ENCODE measurements around the gene OR5K1. TPM values are rescaled to one million over a fixed set of nuclear protein-coding genes. Genes with fewer than 3 reads are reported as not detected.

The OR5K1 gene
- polyA plus RNA-seq (2011; rRNA removed) = not detected in 2 replicates
- not detected in 2 replicates for polyA plus RNA-seq (2012; cell fraction: cytosol; rRNA removed)
- not detected in 2 replicates for polyA plus RNA-seq (2012; cell fraction: nucleus; rRNA removed)
- not detected in 3 replicates for polyA plus RNA-seq (2017; fragmentation: RNase III; extraction: RNeasy Plus Mini Kit Qiagen cat#74134 plus additional on column Dnase treatment)
- polyA minus RNA-seq (2011; rRNA and poly(A)+ RNA removed) = not detected in 2 replicates

DNA sequence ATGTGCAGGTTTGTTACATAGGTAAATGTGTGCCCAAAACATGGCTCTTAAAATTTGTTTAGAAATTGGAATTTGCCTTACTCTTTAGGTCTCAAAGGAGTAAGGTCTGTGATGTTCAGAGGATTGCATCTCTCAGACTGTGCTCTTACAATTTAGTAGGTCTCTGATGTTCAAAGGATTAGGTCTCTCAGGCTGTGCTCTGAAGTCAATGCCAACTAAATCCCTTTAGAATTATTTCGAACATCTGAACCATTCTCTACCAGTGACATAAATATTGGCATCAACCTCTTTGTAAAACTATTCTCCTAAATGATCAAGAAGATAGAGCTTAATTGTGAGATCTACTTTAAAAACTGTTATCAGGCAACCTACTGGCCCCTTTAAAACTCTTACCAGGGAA is at the start of gene OR5K1:
Gene OR5K1 (plus strand): TSS at position 301 of the 400 bp plus-strand sequence. CDS start 6,376 bp downstream, outside the sequence.
- FAIRE-seq = no peak
- TF ChIP-seq HOXB13 (CRISPR knock-in tag; IDR thresholded peaks at IDR 0.05; ENCODE audit: low read depth) (no peak), CHD4 (IDR thresholded peaks at IDR 0.05; ENCODE audit: borderline replicate concordance) (no peak), MAFK (IDR thresholded peaks at IDR 0.05; ENCODE audit: partially characterized antibody) (no peak)
- TF ChIP-seq, protein P1, sequence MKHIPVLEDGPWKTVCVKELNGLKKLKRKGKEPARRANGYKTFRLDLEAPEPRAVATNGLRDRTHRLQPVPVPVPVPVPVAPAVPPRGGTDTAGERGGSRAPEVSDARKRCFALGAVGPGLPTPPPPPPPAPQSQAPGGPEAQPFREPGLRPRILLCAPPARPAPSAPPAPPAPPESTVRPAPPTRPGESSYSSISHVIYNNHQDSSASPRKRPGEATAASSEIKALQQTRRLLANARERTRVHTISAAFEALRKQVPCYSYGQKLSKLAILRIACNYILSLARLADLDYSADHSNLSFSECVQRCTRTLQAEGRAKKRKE (CRISPR knock-in tag; IDR thresholded peaks at IDR 0.05; ENCODE audit: low read depth) = no peak
- WGBS (ENCODE audit: missing lambda C conversion rate) = 3% methylated on average over 1 of the region's 1 CpG

DNA sequence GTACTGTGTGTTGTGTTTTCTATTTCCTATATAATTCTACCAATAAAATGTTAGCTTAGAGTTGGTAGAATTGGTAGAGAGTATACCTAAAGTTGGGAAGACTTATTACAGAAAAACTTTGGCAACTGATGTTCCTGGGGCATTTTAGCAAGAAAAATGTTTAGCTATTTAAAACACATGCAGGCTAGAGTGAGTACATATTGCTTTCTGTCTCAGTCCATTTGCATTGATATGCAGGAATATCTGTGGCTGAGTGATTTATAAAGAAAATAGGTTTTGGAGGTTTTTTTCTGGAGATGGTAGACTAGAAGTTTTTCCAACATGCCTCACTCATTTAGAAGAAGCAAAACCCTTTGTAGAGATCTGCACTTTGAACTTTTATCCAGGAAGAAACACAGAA is 30.4 kb upstream of the OR5K1 start:
- CTCF ChIA-PET = no interaction called here
- no peak for ATAC-seq

More for the DNA sequence above, at the start of gene OR5K1:
- POLR2A ChIA-PET = no interaction called here
- H3K4me2 ChIP-seq = no peak within 1 kb of the TSS
- no peak for DNase-seq (ENCODE audit: low read depth in 1 of 2, low spot score in 1 of 2)
- no peak for ATAC-seq
- no peaks in the 10 kb centered on the region for H3K9me3 ChIP-seq
- H3K4me1 ChIP-seq = no peaks in the 10 kb centered on the region
- no peak within 1 kb of the TSS for H3K4me3 ChIP-seq
- H3K27ac ChIP-seq = no peak within 1 kb of the TSS
- CTCF ChIA-PET = no interaction called here

DNA sequence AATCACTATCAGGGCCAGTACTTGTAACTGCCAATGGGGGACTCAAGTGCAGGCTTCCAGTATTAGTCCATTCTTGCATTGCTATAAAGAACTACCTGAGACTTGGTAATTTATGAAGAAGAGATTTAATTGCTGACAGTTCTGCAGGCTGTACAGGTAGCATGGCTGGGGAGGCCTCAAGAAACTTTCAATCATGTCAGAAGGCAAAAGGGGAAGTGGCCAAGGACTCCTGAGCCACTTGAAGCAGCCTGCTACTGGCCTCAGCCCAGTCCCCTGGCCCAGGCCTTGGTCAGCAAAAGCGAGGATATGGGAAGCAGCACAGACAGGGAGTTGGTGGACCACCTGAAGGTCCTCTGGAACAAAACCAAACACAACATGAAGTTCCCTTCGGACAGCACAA is 29.2 kb upstream of the OR5K1 start:
- FAIRE-seq (no peak), DNase-seq (ENCODE audit: low read depth in 1 of 2, low spot score in 1 of 2) (no peak), ATAC-seq (no peak)
- ChIA-PET CTCF (no interaction called here), POLR2A (no interaction called here)
- 4% methylated on average over 2 of the region's 2 CpGs for WGBS (ENCODE audit: missing lambda C conversion rate)
- Histone ChIP-seq H3K9me3 (0 out of 3 replicates have a peak, but pooled peaks cover 2% of the 10 kb centered on the region), H3K4me2 (no peak overlapping the region), H3K4me3 (no peak overlapping the region), H3K4me1 (no peaks in the 10 kb centered on the region), H3K27ac (no peak overlapping the region)
- TF ChIP-seq RAD21 (conservative IDR thresholded peaks at IDR 0.05 in 1 of 2, IDR thresholded peaks at IDR 0.05 in 1 of 2) = no peak
- no peak for TF ChIP-seq RARB (CRISPR knock-in tag; IDR thresholded peaks at IDR 0.05)
- no peak for TF ChIP-seq EHMT2 (IDR thresholded peaks at IDR 0.05; ENCODE audit: low read depth)
- no peak for TF ChIP-seq RNF2 (IDR thresholded peaks at IDR 0.05; ENCODE audit: borderline replicate concordance, low read depth)
- no peak for TF ChIP-seq EP300 (IDR thresholded peaks at IDR 0.05)
- TF ChIP-seq MAZ (IDR thresholded peaks at IDR 0.05; ENCODE audit: borderline replicate concordance, low read depth, low read length) = no peak
- no peak for TF ChIP-seq ZC3H11A (IDR thresholded peaks at IDR 0.05)
- TF ChIP-seq, protein P2, sequence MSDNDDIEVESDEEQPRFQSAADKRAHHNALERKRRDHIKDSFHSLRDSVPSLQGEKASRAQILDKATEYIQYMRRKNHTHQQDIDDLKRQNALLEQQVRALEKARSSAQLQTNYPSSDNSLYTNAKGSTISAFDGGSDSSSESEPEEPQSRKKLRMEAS (IDR thresholded peaks at IDR 0.05) = no peak
- no peak for TF ChIP-seq MYC (IDR thresholded peaks at IDR 0.05; ENCODE audit: borderline replicate concordance, low read length)
- no peak for TF ChIP-seq NFE2L2 (conservative IDR thresholded peaks at IDR 0.05; ENCODE audit: low read length)
- TF ChIP-seq, protein P3, sequence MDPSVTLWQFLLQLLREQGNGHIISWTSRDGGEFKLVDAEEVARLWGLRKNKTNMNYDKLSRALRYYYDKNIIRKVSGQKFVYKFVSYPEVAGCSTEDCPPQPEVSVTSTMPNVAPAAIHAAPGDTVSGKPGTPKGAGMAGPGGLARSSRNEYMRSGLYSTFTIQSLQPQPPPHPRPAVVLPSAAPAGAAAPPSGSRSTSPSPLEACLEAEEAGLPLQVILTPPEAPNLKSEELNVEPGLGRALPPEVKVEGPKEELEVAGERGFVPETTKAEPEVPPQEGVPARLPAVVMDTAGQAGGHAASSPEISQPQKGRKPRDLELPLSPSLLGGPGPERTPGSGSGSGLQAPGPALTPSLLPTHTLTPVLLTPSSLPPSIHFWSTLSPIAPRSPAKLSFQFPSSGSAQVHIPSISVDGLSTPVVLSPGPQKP (IDR thresholded peaks at IDR 0.05; ENCODE audit: low read depth, low read length) = no peak
- no peak for TF ChIP-seq JUNB (IDR thresholded peaks at IDR 0.05)
- no peak for TF ChIP-seq KDM1A (IDR thresholded peaks at IDR 0.05; ENCODE audit: low read depth)
- TF ChIP-seq, protein P4, sequence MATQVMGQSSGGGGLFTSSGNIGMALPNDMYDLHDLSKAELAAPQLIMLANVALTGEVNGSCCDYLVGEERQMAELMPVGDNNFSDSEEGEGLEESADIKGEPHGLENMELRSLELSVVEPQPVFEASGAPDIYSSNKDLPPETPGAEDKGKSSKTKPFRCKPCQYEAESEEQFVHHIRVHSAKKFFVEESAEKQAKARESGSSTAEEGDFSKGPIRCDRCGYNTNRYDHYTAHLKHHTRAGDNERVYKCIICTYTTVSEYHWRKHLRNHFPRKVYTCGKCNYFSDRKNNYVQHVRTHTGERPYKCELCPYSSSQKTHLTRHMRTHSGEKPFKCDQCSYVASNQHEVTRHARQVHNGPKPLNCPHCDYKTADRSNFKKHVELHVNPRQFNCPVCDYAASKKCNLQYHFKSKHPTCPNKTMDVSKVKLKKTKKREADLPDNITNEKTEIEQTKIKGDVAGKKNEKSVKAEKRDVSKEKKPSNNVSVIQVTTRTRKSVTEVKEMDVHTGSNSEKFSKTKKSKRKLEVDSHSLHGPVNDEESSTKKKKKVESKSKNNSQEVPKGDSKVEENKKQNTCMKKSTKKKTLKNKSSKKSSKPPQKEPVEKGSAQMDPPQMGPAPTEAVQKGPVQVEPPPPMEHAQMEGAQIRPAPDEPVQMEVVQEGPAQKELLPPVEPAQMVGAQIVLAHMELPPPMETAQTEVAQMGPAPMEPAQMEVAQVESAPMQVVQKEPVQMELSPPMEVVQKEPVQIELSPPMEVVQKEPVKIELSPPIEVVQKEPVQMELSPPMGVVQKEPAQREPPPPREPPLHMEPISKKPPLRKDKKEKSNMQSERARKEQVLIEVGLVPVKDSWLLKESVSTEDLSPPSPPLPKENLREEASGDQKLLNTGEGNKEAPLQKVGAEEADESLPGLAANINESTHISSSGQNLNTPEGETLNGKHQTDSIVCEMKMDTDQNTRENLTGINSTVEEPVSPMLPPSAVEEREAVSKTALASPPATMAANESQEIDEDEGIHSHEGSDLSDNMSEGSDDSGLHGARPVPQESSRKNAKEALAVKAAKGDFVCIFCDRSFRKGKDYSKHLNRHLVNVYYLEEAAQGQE (IDR thresholded peaks at IDR 0.05) = no peak
- TF ChIP-seq, protein P5, sequence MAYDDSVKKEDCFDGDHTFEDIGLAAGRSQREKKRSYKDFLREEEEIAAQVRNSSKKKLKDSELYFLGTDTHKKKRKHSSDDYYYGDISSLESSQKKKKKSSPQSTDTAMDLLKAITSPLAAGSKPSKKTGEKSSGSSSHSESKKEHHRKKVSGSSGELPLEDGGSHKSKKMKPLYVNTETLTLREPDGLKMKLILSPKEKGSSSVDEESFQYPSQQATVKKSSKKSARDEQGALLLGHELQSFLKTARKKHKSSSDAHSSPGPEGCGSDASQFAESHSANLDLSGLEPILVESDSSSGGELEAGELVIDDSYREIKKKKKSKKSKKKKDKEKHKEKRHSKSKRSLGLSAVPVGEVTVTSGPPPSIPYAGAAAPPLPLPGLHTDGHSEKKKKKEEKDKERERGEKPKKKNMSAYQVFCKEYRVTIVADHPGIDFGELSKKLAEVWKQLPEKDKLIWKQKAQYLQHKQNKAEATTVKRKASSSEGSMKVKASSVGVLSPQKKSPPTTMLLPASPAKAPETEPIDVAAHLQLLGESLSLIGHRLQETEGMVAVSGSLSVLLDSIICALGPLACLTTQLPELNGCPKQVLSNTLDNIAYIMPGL (CRISPR knock-in tag; IDR thresholded peaks at IDR 0.05; ENCODE audit: borderline replicate concordance) = no peak
- TF ChIP-seq FOSL2 (IDR thresholded peaks at IDR 0.05) = no peak
- TF ChIP-seq FOSL2 (CRISPR knock-in tag; IDR thresholded peaks at IDR 0.05) = no peak
- no peak for TF ChIP-seq CBX8 (IDR thresholded peaks at IDR 0.05)
- no peak for TF ChIP-seq HDAC2 (IDR thresholded peaks at IDR 0.05)

More for the DNA sequence above, 30.4 kb upstream of the OR5K1 start:
- Histone ChIP-seq H3K4me2 (no peak overlapping the region), H3K9me3 (0 out of 3 replicates have a peak, but pooled peaks cover 2% of the 10 kb centered on the region), H3K27ac (no peak overlapping the region), H3K4me1 (no peaks in the 10 kb centered on the region), H3K4me3 (no peak overlapping the region)
- TF ChIP-seq RARB (CRISPR knock-in tag; IDR thresholded peaks at IDR 0.05) (no peak), EP300 (IDR thresholded peaks at IDR 0.05) (no peak), MYC (IDR thresholded peaks at IDR 0.05; ENCODE audit: borderline replicate concordance, low read length) (no peak), RAD21 (conservative IDR thresholded peaks at IDR 0.05 in 1 of 2, IDR thresholded peaks at IDR 0.05 in 1 of 2) (no peak), ZNF302 (CRISPR knock-in tag; IDR thresholded peaks at IDR 0.05) (no peak), RFX5 (IDR thresholded peaks at IDR 0.05) (no peak), SMC3 (IDR thresholded peaks at IDR 0.05) (no peak), JUNB (IDR thresholded peaks at IDR 0.05) (no peak)
- TF ChIP-seq, protein P6, sequence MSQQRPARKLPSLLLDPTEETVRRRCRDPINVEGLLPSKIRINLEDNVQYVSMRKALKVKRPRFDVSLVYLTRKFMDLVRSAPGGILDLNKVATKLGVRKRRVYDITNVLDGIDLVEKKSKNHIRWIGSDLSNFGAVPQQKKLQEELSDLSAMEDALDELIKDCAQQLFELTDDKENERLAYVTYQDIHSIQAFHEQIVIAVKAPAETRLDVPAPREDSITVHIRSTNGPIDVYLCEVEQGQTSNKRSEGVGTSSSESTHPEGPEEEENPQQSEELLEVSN (IDR thresholded peaks at IDR 0.05; ENCODE audit: borderline replicate concordance, low read depth) = no peak
- no peak for DNase-seq (ENCODE audit: low read depth in 1 of 2, low spot score in 1 of 2)
- FAIRE-seq = no peak
- POLR2A ChIA-PET = no interaction called here
